ENCODE measurements around the gene ARMC7. TPM values are rescaled to one million over a fixed set of nuclear protein-coding genes. Genes with fewer than 3 reads are reported as not detected.

The ARMC7 gene
- total RNA-seq, 1 experiment from 2014 or later = 22.8 TPM

- H4K5ac ChIP-seq (ENCODE audit: insufficient read length, low read depth, low read length) = no peak overlapping the region
- H2BK15ac ChIP-seq (ENCODE audit: low read depth, low read length) = no peak overlapping the region
- H3K36me3 Mint-ChIP-seq (ENCODE audit: insufficient read depth in 1 of 3, low read depth in 3 of 3) = peaks cover 61 to 79% (median 69%) of the 10 kb centered on the region in 3 experiments
- H3K14ac ChIP-seq (ENCODE audit: insufficient read depth, low read length) = no peak overlapping the region
- H2BK5ac ChIP-seq (ENCODE audit: insufficient read length, low read length) = no peak overlapping the region
- H3K23me2 ChIP-seq (ENCODE audit: insufficient read length, low read depth, low read length, poor library complexity, severe bottlenecking) = peaks cover 6% of the 10 kb centered on the region
- H3K9ac ChIP-seq (ENCODE audit: extremely low read depth, insufficient read length, low read length) = no peak overlapping the region
- no peak overlapping the region for H2BK12ac ChIP-seq (ENCODE audit: insufficient read length, low read depth, low read length)
- peaks cover 16% of the 10 kb centered on the region for H3K79me1 ChIP-seq (ENCODE audit: insufficient read depth, low read depth, low read length, poor library complexity, severe bottlenecking)
- WGBS (ENCODE audit: extremely low coverage, insufficient read length, low lambda C conversion rate) = no CpG with 5 or more reads among the region's 6 CpGs
- H3K4me1 Mint-ChIP-seq = peaks cover 16 to 26% of the 10 kb centered on the region in 2 experiments
- no peak overlapping the region for H2AFZ ChIP-seq (ENCODE audit: low read length)
- no peak overlapping the region for H2BK20ac ChIP-seq (ENCODE audit: low read depth, low read length, poor library complexity, severe bottlenecking)
- no peaks in the 10 kb centered on the region for H3K9me3 Mint-ChIP-seq
- peaks cover 32% of the 10 kb centered on the region for H3K79me2 ChIP-seq (ENCODE audit: insufficient read depth, low read length)
- H3K27ac ChIP-seq (ENCODE audit: insufficient read length, low read depth, low read length) = no peak overlapping the region
- H4K91ac ChIP-seq (ENCODE audit: insufficient read length, low read depth, low read length) = no peak overlapping the region
- DNase-seq = no peak
- H4K8ac ChIP-seq (replicated peaks; ENCODE audit: insufficient read length, low read depth, low read length) = no peak overlapping the region
- no peaks in the 10 kb centered on the region for H4K20me1 ChIP-seq (ENCODE audit: control insufficient read depth, insufficient read depth, insufficient read length)
- H3K4me2 ChIP-seq (ENCODE audit: insufficient read depth, insufficient read length, low read length) = no peak overlapping the region
- H2AK5ac ChIP-seq (ENCODE audit: insufficient read length, low read length) = no peak overlapping the region
- no peaks in the 10 kb centered on the region; the same call in 1 of the 2 replicates for H3K4me1 ChIP-seq (ENCODE audit: insufficient read depth, low read length)
- no peaks in the 10 kb centered on the region for H3K27me3 ChIP-seq (ENCODE audit: insufficient read depth, low read length)
- no peak overlapping the region for H2BK120ac ChIP-seq (ENCODE audit: low read depth, low read length, poor library complexity, severe bottlenecking)
- H3K27ac Mint-ChIP-seq = no peak overlapping the region
- no peak overlapping the region for H3T11ph ChIP-seq (ENCODE audit: low read length)
- no peak overlapping the region for H3K4me3 Mint-ChIP-seq
- no peaks in the 10 kb centered on the region for H3K27me3 Mint-ChIP-seq (ENCODE audit: low read depth)
- no peaks in the 10 kb centered on the region for H3K9me3 ChIP-seq (ENCODE audit: control insufficient read depth, low read depth, low read length)
- no peak overlapping the region for H3K56ac ChIP-seq (ENCODE audit: insufficient read length, low read depth, low read length)
- H3K23ac ChIP-seq (ENCODE audit: insufficient read length, low read depth, low read length) = no peak overlapping the region
- no peak overlapping the region for H3K18ac ChIP-seq (ENCODE audit: insufficient read length, low read depth, low read length)
- TF ChIP-seq CTCF (conservative IDR thresholded peaks at IDR 0.05) = no peak
- H3K4ac ChIP-seq (ENCODE audit: low read depth, low read length) = no peak overlapping the region
Measured at GRCh38 chr17:75147878-75148546, 38.2 kb downstream of the ARMC7 start.
